Stimulated activated CD4-positive, alpha-beta T cell treated with anti-CD3 and anti-CD28 coated beads, Interleukin-2, amount 100 ng/mL, for 4 hours (primary cell): Measurements from ENCODE around the gene TBC1D9.

Source experiments
- DNase-seq: peaks from one replicate; pipeline ENCODE4 v3.0.0-alpha.2; 2020; ENCODE audit warnings: low read depth

The TBC1D9 gene

DNA sequence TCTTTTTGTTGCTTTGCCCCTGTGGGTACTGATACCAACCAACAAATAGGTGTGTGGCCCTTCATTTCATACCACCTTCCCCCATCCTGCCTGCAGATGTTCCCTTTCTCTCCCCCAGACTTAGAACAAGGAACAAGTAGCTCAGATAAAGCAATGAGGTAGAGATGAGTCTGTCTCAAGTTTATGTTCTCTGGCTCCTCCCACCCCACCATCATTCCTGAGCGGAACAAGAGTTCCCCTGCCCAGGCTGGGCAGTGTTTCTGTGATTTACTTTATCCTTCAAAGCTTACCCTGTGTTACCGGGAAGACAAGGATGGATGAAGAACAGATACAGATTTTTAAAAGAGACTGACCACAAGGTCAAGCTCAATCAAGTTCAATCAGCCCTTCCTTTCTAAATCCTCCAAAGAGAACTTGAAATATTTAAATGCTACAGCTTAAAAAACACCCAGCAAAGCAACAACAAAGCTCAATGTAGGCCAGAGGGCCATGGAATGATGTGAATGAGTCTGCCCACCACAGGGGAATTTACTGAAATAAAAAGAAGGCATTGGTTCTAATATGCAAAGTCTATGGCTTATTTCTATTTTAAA lies 107.4 kb downstream of the TBC1D9 start:
- no peak for DNase-seq

DNA sequence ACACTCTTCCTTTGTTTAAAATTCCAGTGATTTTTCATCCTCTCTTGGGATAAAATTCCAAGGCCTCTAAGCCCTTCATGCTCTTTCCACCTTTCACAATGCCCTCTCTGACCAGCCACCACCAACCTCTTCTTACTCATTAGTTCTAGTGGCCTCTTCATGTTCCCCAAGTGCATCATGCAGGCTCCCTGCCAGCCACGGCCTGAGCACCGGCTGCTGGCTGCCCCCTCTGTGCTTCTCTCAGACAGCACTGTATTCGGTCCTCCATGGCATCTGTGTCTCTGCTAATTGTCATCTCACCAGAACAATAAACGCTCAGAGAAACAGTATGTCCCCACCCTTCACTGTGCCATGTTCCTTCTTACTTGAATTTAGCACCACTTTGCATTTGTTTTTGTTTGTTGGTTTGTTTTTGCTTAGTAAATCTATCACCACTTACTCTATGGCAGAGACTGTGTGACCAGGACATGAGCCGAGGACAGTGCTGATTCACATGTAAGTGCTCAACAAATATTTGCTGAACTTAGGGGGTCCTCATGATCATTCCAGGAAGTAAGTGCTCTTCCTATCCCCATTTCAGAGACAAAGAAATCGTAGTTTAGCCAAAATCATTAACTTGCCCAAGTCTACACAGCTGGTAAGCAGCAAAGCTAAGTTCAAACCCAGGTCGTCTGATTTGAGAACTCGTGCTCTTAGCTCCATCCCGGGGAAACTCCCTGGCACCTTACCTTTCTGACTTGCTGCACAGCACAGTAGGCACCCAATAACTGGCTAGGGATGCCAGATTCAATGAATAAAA lies 110.4 kb downstream of the TBC1D9 start:
- no peak for DNase-seq

DNA sequence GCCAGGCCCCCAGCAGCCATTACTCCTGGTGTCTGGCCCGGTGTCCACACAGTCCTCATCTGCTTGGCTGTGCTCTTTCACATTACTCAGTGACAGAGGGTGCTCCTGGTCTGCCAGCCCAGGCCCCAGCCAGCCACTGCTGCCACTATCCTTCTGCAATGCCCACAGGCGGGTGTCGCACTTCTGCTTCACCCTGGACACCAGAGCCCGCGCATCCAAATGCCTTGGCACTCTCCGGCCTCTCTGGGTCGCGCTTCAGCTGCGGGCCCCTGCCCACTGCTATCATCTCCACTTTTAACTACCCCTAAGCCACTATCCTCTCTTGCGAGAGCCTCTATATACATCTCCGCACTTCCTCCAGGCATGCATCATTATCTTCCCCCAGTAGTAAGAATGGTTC lies 111.0 kb downstream of the TBC1D9 start:
- no peak for DNase-seq

DNA sequence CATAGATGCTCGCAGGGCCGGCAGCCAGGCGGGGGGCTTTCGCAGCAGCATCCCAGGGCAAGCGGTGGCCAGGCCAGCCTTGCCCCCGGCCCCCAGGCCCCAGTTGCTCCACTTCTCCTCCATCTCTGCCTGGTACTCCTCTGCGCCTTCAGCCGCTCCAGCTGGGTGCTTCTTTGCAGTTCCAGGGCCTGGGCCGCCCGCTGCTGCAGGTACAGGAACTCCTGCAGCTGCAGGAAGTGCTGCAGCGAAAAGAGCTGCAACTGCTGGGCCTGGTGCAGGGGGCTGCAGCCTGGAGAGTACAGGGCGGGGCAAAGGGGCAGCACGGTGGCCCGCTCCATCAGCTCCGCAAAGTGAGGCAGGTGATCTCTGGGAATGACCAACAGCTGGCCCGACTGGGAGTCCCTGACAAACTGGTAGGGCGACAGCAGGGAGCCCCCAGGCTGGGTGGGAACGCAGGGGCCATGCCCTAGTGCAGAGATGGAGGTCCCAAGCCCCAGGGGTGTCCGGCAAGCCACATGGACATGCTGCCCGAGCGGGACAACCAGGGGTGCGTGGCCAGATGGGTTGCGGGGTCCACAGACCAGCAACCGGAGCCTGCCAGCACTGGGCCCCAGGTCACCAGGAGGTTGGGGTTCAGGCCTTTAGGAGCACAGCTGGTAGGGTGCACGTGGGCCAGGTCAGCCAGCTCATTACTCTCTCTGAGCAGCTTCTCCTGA lies 111.6 kb downstream of the TBC1D9 start:
- DNase-seq = no peak

DNA sequence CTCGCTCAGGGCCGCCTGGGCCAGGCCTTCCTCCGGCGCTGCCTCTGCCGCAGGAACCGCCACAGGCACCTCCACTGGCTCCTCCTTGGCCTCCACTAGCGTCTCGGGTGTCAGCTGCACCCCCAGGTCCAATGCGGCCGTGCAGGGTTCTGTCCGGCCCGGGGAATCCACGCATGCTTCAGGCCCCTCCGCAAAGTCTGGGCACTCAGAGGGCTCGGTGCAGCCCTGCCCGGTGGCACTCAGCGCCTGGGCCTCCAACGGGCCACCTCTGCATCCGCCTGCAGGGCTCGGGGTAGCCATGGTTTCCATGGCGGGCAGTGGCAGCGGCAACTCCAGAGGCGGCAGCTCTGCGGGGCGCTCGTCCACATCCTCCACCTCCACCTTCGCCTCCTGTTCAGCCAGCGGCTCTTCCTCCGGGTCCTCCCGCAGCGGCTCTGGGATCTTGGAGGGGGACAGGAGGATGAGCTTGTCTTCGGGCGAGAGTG lies 112.6 kb downstream of the TBC1D9 start:
- DNase-seq = no peak

DNA sequence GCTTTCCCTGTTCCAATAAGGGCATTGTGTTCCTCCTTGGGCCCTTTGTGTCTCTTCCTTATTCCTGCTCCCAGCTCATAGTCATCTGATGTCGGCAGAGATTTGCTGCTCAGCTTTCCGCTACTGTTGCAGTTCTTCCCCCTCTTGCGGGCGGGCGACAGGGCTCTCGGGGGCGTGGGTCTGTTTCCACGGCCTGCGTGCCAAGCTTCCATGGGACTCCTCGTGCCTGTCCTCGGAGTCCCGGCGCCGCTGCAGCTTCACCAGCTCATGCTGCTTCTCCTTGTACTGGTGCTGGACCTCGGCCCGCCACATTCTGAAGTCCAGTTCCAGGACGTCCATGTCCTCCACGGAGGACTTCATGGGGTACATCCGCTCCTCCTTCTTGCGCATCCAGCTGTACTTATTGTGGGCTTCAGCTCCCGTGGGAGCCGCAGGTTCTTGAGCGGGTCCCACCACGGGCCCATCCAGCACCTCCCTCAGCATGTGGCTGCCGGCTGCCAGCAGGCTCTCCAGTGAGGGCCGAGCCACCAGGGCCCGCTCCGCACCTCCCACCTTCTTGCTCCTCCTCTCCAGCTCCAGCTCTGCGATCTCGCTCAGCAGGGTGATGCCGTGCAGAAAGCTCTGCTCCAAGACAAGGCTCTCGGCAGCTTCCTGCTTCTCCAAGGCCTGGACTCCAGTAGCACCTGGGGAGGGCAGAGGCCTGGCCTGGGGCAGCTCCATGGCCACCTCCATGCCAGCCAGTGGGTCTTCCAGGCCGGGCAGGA lies 113.3 kb downstream of the TBC1D9 start:
- DNase-seq = no peak

DNA sequence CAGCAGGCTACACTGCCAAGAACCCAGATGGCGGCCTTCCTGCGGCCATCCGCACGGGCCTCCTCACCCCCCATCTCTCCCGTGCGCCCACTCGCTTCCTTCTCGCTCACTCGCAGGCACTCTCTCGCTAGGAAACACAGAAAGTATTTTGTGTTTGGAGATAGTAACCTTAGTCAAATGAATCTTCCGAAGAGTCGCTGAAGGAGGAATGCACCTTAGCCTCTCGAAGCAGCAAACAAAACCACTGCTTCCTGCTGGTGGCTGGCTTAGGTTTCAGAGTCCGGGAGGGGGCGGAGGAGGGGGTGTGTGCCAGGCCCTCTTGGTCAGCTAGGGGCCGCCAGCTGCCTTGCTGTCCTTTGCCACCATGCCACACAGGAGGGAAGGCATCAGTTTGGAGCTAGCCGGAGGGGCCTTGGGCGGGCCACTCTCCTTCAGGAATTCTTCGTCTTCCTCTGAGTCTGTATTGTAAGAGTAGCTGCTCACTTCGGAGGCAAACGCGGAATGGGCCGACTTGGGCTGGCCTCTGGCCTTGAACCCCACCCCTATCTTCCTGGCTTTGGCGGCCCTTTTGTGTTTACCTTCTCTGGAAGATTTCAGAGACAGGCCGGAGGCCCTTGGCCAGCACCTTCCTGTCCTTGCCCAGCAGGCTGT lies 114.3 kb downstream of the TBC1D9 start:
- no peak for DNase-seq

DNA sequence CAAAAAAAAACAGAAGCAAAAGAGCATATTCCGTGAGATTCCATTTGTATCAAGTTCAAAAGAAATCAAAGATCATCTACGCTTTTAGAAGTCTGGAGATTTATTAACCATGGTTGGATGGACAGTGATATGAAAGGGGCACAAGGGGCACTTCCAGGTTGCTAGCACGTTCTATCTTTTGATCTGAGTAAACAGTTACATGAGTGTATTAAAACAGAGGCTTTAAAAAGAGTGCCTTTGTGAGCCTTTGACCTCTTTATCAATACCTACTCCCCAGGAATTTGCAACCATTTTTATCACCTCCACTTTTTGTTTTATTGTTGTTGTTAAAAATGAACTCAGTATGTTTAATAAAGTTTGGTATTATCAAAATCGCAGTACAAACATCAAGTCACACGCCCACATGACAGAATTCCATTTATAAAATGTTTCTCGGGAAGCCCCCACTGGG lies 115.1 kb downstream of the TBC1D9 start:
- no peak for DNase-seq

DNA sequence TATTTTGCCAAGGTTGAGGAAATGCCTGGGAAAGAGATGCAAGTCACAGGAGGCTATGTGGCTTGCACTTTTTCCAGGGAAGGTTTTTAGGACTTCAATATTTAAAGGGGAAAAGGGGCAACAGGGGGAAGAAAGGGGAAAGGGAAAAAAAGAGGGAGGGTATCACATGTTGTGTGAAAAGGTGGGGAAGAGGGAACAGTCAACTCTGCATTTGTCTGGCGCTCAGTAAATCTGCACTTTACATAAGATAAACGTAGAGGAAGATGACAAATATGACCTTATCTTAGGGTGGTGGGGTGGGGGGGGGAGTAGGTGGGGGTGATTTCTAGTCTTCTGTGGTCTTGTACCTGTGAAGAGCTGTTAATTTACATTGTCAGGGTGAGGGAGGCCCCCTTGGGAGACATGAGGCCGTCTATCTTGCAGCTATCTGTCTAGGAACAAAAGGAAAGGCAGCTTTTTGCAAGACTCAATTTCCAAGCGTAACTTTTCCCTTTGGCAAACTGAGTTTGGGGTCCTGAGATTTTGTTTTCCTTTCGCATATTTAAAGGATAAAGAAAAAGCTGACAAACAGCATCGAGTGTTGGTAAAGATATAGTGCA lies 115.9 kb downstream of the TBC1D9 start:
- no peak for DNase-seq

DNA sequence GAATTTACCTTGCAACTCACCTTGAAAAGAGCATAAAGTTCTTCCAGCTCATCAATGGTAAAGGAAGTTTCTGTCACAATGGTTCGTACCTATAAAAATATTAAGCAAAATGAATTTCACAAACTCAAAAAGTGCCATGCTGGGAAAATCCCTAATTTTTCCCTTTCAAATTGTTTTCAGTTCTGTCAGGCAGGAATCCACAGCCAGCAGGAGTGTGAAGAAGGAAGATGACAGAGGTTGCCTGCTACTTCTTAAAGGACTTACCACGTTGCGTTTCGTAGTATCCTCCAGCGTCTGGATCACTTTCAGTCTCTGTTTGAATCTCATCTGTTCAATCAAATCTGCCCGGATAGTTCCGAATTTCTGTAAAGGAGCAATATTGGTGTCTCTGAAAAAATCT lies 117.1 kb downstream of the TBC1D9 start:
- DNase-seq = no peak

DNA sequence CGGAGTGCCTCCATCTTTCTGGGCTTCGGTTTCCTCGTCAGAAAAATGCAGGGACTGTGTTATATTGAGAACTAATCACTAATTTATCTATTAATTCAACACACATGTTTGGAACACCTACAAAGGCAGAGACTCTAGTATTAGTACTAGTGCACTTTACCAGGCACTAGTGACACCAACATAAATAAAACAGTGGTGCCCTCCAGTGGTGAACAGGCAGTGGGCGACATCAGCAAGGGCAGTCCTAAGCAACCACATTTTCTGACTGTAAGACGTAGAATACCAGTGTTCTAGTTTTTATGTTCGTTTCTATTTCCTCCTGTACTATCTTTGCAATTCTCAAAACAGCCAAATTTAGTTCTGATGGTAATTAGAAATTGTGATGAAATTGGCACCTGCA lies 118.3 kb downstream of the TBC1D9 start:
- peak; percentile 11 for DNase-seq

DNA sequence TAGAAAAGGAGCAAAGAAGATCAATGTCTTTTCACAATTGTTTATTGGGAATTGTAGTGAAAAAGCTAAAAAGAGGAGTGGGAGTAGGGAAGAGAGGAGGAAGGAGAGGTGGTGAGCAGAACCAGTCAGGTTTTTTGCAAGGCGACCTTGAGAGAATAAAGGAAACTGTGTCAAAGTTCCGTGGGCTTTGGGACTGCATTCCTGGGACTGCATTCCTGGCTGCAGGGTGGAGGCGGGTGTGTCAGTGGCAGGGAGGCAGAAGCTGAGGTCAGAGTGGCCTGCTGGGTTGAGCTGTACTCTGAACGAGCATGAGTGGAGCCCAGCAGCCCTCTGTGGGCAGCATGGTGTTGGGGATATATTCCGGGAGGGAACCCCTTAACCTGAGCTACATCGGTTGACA lies 120.6 kb downstream of the TBC1D9 start:
- DNase-seq = no peak

DNA sequence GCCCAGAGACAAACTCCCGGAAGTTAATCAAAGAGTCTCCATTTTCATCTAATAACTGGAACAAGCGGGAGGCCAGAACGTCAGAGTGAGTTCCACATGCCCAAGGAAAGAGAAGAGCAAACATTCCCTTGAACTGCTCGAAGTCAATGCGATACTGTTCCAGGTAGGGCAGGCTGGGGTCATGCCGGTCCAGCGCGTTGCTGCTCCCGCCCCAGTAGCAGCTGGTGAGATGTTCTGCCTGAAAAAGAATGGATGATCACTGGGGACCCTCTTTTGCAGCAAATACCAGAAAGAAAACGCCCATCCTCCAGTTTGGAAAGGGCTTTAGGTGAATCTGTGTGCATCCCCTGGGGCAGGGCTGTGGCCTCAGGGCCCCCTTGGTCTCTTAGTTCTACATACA lies 122.2 kb downstream of the TBC1D9 start:
- DNase-seq = no peak

DNA sequence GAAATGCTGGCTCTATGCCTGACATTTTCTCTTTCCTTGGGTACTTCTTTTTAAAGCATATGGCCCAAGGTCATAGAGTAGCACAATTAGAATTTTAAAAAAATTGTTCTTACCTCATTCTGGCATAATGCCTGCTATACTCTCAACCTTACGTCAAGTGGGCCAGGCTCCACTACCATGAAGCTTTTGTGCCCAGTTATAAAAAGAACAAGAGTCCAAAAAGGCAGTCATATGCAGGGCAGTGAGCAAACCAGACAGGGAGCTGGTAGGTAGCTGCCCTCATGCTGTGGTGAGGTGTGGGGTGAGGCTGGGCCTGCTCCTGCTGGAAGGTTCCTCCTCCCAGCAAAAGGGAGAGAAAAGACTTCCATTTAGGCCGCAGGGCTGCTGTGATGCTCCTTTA lies 123.1 kb downstream of the TBC1D9 start:
- no peak for DNase-seq

DNA sequence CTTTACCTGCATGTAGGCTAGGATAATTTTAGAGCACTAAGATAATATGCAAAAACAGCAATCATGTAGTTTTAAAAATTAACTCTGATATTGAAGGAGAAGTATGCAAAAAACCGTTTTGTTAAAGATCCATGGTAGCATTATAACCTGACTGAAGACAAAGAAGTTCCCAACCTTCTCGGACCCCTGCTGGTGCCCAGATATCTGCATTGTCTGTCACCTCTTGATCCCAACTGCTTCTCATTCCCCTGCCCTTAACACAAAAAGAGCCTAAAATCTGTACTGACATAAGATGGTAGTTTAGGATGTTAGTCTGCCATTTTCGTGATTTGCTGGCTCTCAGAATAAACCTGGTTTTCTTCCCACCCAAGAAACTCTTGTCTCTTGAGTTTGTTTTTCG lies 125.9 kb downstream of the TBC1D9 start:
- DNase-seq = no peak

DNA sequence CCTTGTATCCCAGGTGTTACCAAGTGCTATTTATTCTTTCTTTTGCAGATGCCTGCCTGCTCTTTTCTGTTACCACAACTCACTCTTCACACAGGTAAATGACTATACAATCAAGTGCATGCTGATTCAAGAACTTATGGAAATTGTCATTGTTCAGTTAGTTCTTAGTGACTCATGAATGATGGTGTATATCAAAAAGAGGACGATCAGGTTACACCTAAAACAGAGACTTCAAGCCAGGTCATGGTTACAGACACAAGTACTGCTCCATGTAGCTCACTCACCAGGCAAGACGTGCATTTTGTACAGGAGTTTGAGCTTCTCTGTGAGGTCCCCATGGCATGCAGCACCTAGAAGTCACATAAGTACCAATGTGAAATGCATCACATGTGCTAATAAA lies 128.2 kb downstream of the TBC1D9 start:
- no peak for DNase-seq

DNA sequence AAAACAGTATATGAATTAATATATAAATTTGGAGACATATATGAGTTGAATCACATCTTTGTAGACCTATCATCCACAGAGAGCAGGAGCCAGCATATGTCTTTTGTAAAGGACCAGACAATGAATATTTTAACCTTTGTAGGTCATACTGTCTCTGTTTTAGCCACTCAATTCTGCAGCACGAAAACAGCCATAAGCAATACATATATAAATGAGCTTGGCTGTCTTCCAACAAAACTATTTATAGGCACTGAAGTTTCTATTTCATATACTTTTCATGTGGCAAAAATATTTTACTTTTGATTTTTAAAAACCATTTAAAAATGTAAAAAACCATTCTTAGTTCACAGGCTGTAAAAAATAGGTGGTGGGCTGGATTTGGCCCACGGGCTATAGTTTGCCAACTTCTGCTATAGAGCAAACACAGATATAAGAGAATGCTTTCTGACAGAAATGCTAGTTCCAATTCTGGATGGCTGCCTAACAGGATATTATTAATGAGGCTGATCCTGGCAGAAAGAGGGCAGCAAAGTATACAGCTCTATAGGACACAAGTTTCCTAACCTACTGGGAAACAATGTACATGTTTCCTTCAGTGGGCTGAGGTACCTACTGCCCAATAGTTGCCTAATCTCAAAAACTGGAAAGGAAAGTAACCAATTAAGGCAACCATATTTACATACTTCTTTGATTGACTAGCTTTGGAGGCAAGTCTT lies 129.4 kb downstream of the TBC1D9 start:
- no peak for DNase-seq

DNA sequence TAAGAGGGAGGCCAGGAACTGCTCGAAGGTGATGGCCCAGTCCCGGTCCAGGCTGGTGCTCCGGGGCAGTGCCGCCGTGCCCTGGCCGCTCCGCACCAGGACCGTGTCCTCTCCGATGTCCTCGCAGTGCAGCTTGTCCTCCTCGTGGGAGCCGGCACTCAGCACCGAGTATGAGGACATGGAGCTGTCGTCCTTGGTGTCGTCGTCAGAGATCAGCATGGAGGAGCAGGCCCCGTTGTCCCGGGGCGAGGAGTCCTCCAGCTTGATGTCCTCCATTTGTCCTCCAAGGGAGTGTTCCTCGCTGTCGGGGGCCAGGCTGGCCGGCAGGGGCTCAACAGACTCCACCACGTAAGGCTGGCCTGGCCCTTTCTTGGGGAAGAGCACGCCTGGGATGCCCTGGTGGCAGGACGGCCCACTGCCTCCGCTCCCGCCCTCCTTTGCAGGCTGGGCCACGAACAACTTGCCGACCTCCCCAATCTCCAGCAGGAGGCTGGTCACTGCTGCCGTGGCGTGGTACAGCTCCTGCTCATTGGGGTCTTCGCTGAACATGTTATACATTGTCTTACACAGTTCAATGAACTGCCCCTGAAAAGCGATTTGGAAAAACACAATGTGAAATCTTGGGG lies 133.7 kb downstream of the TBC1D9 start:
- no peak for DNase-seq

DNA sequence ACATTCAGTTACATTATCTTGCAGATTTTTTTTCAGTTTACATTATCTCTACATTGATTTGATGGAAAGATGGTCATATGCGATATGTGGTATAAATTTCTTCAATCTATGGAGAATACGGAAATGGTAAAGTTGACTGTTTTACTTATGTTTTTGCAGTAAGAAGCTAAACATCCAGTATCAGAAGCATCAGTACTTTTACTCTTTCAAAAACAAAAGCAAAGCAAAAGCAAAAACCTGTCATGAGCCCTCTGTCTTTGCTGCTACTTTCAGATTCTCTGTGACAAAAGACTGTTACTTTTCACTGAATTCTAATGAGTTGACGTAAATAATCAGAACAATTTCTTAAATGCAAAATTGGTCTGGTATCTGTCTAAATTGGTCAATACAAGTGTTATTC lies 135.0 kb downstream of the TBC1D9 start:
- DNase-seq = no peak
